Neural progenitor cell (in vitro differentiated cells): ENCODE results near the gene LHFPL2. TPM values are rescaled to one million over a fixed set of nuclear protein-coding genes. Genes with fewer than 3 reads are reported as not detected.

ENCODE experiments used
- DNase-seq: peaks from one replicate; pipeline ENCODE4 v3.0.0-alpha.2; 2016; ENCODE audit warnings: low spot score
- H2AFZ ChIP-seq: fragments of 200-600 bp; sonication (generic); replicated peaks from 2 replicates; pipeline ENCODE4 v1.6.1; 2016; ENCODE audit warnings: antibody characterized with exemption
- H3F3A ChIP-seq: fragments of 200-600 bp; sonication (generic); 2 replicates; pipeline ENCODE4 v1.6.1; 2016; ENCODE audit warnings: antibody characterized with exemption, low read depth
- H3K27ac ChIP-seq: fragments of 200-600 bp; sonication (generic); 2 replicates; pipeline ENCODE4 v1.5.1; 2016; ENCODE audit warnings: mild to moderate bottlenecking
- H3K27me3 ChIP-seq: fragments of 200-600 bp; sonication (generic); 2 replicates; pipeline ENCODE4 v1.6.1; 2016; ENCODE audit warnings: mild to moderate bottlenecking, moderate library complexity
- H3K36me3 ChIP-seq: fragments of 200-600 bp; sonication (generic); 2 replicates; pipeline ENCODE4 v1.5.1; 2016
- H3K4me1 ChIP-seq: fragments of 200-600 bp; sonication (generic); 2 replicates; pipeline ENCODE4 v1.6.1; 2016; ENCODE audit warnings: mixed run types
- H3K4me2 ChIP-seq: fragments of 200-600 bp; sonication (generic); 2 replicates; pipeline ENCODE4 v1.6.1; 2016
- H3K4me3 ChIP-seq: fragments of 200-600 bp; sonication (generic); 2 replicates; pipeline ENCODE4 v1.5.1; 2016
- H3K79me2 ChIP-seq: fragments of 200-600 bp; sonication (generic); 2 replicates; pipeline ENCODE4 v1.6.1; 2016; ENCODE audit warnings: low read depth
- H3K9ac ChIP-seq: fragments of 200-600 bp; sonication (generic); 2 replicates; pipeline ENCODE4 v1.6.1; 2016
- H3K9me3 ChIP-seq: fragments of 200-600 bp; sonication (generic); 2 replicates; pipeline ENCODE4 v1.5.1; 2016; ENCODE audit warnings: low read depth
- H4K20me1 ChIP-seq: fragments of 200-600 bp; sonication (generic); 2 replicates; pipeline ENCODE4 v1.6.1; 2016; ENCODE audit warnings: low read depth
- H3K27ac Mint-ChIP-seq: 3 replicates; pipeline ENCODE4 v1.8.0; 2021; ENCODE audit warnings: mixed read lengths
- H3K27me3 Mint-ChIP-seq: 2 replicates; pipeline ENCODE4 v1.8.0; 2022; ENCODE audit warnings: low read depth, mild to moderate bottlenecking, inconsistent platforms, moderate library complexity, mixed read lengths; ENCODE audit not compliant: insufficient read depth
- H3K36me3 Mint-ChIP-seq: 3 replicates; pipeline ENCODE4 v1.8.0; 2021; ENCODE audit warnings: mixed read lengths
- H3K4me1 Mint-ChIP-seq: 3 replicates; pipeline ENCODE4 v1.8.0; 2021; ENCODE audit warnings: mixed read lengths
- H3K4me3 Mint-ChIP-seq: 3 replicates; pipeline ENCODE4 v1.8.0; 2021; ENCODE audit warnings: mild to moderate bottlenecking, moderate library complexity, mixed read lengths
- H3K9me3 Mint-ChIP-seq: 3 replicates; pipeline ENCODE4 v1.8.0; 2020; ENCODE audit warnings: mixed read lengths
- EZH2 ChIP-seq: fragments of 200-600 bp; sonication (generic); IDR thresholded peaks from 2 replicates; pipeline ENCODE4 v1.6.1; 2017; ENCODE audit warnings: antibody characterized with exemption, mild to moderate bottlenecking, moderate library complexity
- EZH2phosphoT487 ChIP-seq: fragments of 200-600 bp; sonication (generic); IDR thresholded peaks from 2 replicates; pipeline ENCODE4 v1.6.1; 2017; ENCODE audit warnings: antibody characterized with exemption
- total RNA-seq: library from RNA; depleted of rRNA; stranded (reverse); fragments of >200 nt; gene quantifications from 2 replicates; pipeline ENCODE4 v1.2.3, GENCODE V29; 2015; ENCODE audit warnings: low replicate concordance
- TF ChIP-seq, protein P1 (sequence below): fragments of 200-600 bp; sonication (generic); IDR thresholded peaks from 2 replicates; pipeline ENCODE4 v1.5.1; 2017; ENCODE audit warnings: antibody characterized with exemption, mild to moderate bottlenecking

Gene LHFPL2
- total RNA-seq, 1 donor from 2014 or later, result 21.1 TPM

DNA sequence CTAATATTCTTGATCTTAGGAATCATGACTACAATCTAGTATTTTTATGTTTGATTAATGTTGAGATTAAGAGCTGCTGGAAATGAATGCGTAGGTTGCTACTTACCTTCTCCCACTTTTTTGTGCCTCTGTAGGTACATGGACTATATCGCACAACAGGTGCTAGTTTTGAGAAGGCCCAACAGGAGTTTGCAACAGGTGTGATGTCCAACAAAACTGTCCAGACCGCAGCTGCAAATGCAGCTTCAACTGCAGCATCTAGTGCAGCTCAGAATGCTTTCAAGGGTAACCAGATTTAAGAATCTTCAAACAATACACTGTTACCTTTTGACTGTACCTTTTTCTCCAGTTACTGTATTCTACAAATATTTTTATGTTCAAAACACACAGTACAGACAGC, 173.2 kb downstream of the LHFPL2 start:
- Histone ChIP-seq H3K4me3 (no peak overlapping the region), H3K9me3 (no peaks in the 10 kb centered on the region), H3K79me2 (no peaks in the 10 kb centered on the region), H4K20me1 (no peaks in the 10 kb centered on the region), H2AFZ (no peak overlapping the region), H3K36me3 (peaks cover 6% of the 10 kb centered on the region), H3F3A (no peaks in the 10 kb centered on the region), H3K4me1 (no peaks in the 10 kb centered on the region), H3K27ac (no peak overlapping the region), H3K9ac (no peak overlapping the region), H3K27me3 (no peaks in the 10 kb centered on the region), H3K4me2 (no peak overlapping the region)
- Mint-ChIP-seq H3K27me3 (no peaks in the 10 kb centered on the region), H3K4me1 (no peaks in the 10 kb centered on the region), H3K27ac (no peak overlapping the region), H3K9me3 (no peaks in the 10 kb centered on the region), H3K36me3 (peaks cover 2% of the 10 kb centered on the region), H3K4me3 (no peak overlapping the region)
- TF ChIP-seq EZH2 (no peak), EZH2phosphoT487 (no peak)
- TF ChIP-seq, protein P1, sequence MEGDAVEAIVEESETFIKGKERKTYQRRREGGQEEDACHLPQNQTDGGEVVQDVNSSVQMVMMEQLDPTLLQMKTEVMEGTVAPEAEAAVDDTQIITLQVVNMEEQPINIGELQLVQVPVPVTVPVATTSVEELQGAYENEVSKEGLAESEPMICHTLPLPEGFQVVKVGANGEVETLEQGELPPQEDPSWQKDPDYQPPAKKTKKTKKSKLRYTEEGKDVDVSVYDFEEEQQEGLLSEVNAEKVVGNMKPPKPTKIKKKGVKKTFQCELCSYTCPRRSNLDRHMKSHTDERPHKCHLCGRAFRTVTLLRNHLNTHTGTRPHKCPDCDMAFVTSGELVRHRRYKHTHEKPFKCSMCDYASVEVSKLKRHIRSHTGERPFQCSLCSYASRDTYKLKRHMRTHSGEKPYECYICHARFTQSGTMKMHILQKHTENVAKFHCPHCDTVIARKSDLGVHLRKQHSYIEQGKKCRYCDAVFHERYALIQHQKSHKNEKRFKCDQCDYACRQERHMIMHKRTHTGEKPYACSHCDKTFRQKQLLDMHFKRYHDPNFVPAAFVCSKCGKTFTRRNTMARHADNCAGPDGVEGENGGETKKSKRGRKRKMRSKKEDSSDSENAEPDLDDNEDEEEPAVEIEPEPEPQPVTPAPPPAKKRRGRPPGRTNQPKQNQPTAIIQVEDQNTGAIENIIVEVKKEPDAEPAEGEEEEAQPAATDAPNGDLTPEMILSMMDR, result no peak
- no peak for DNase-seq

DNA sequence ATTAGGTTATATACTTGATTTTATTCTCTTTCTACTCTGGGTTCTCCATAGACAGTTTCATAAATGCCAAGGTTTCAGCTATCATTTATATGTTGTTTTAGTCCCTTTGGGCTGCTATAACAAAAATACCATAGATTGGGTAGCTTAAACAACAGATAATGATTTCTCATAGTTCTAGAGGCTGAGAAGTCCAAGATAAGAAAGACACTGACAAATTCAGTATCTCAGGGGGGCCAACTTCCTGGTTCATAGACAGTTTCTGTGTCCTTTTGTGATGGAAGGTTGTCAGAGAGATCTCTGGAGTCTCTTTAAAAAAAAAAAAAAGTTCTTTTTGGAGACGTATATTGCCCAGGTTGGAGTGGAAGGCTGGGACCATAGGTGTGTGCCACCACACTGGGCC, 174.8 kb downstream of the LHFPL2 start:
- Histone ChIP-seq H3K36me3 (peaks cover 6% of the 10 kb centered on the region), H2AFZ (no peak overlapping the region), H3K27me3 (no peaks in the 10 kb centered on the region), H3K79me2 (no peaks in the 10 kb centered on the region), H3F3A (no peaks in the 10 kb centered on the region), H3K4me2 (no peak overlapping the region), H3K9me3 (no peaks in the 10 kb centered on the region), H4K20me1 (no peaks in the 10 kb centered on the region), H3K27ac (no peak overlapping the region), H3K4me1 (no peaks in the 10 kb centered on the region), H3K4me3 (no peak overlapping the region), H3K9ac (no peak overlapping the region)
- Mint-ChIP-seq H3K4me3 (no peak overlapping the region), H3K27ac (no peak overlapping the region), H3K4me1 (no peaks in the 10 kb centered on the region), H3K36me3 (no peaks in the 10 kb centered on the region), H3K27me3 (no peaks in the 10 kb centered on the region), H3K9me3 (no peaks in the 10 kb centered on the region)
- DNase-seq, result no peak
- TF ChIP-seq, protein P1, result no peak
- TF ChIP-seq EZH2, result no peak
- TF ChIP-seq EZH2phosphoT487, result no peak

DNA sequence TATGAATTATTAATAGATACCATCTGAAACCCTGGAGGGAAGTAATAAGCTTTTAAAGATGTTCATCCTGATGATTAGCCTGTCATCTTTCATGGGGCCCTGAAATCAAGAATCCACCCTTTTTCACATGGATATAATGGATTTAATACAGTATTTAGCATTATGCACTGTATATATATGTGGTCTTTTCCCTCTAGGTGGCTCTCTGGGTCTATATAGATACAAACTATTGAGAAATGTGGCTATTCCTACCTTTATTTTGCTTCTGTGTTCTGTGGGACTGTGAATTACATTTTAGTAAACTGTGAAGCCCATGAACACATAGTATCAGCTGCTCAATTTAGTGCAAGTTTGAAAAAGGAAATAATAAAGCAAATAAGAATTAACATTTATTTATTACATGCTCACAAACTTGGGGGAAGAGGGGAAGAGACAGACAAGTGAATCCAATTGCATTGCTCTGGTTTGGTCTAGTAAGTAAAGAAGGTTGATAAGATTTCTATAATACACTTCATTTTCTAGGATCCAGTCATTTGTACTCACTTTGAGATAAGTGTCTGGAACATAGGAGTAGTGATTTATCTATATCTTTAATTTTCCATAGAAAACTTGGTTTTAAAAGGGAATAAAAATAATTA, 176.0 kb downstream of the LHFPL2 start:
- no peak overlapping the region for H3K4me2 ChIP-seq

More for the DNA sequence above, 176.0 kb downstream of the LHFPL2 start:
- no peaks in the 10 kb centered on the region for H3K27me3 ChIP-seq
- no peak overlapping the region for H3K4me3 Mint-ChIP-seq
- H3K36me3 ChIP-seq, result peaks cover 6% of the 10 kb centered on the region
- H3K36me3 Mint-ChIP-seq, result no peaks in the 10 kb centered on the region
- no peak overlapping the region for H2AFZ ChIP-seq
- no peaks in the 10 kb centered on the region for H3K4me1 Mint-ChIP-seq
- no peak overlapping the region for H3K4me3 ChIP-seq
- no peaks in the 10 kb centered on the region for H3K4me1 ChIP-seq
- no peaks in the 10 kb centered on the region for H3K9me3 Mint-ChIP-seq
- no peaks in the 10 kb centered on the region for H4K20me1 ChIP-seq
- no peak overlapping the region for H3K27ac Mint-ChIP-seq
- H3K9me3 ChIP-seq, result no peaks in the 10 kb centered on the region
- no peak for DNase-seq
- H3K27ac ChIP-seq, result no peak overlapping the region
- TF ChIP-seq EZH2phosphoT487, result no peak
- no peak for TF ChIP-seq EZH2
- TF ChIP-seq, protein P1, result no peak
- no peaks in the 10 kb centered on the region for H3K79me2 ChIP-seq
- no peaks in the 10 kb centered on the region for H3K27me3 Mint-ChIP-seq
- H3K9ac ChIP-seq, result no peak overlapping the region
- no peaks in the 10 kb centered on the region for H3F3A ChIP-seq
